ENCODE measurements around the gene PRSS3.
"Not testable (repeated sequence)": the region's sequence is repeated elsewhere in the genome, so short reads cannot be mapped to it uniquely, and the experiment has no call there.

The PRSS3 gene

DNA sequence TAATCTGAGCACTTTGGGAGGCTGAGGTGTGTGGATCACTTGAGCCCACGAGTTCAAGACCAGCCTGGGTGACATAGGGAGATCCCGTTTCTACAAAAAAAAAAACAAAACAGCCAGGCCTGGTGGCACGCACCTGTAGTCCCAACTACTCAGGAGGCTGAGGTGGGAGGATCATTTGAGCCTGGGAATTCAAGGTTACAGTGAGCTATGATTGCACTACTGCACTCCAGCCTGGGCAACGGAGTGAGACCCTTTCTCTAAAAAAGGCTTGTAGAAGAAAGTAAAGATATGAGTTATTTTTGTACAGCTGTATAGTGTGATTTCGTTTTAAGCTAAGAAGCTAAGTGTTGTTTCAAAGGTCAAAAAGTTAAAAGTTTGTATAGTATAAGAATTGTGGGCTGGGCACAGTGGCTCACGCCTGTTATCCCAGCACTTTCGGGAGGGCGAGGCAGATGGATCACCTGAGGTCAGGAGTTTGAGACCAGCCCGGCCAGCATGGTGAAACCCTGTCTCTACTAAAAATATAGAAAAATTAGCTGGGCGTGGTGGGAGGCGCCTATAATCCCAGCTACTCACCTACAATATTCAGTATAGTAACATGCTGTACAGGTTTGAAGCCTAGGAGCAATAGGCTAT is 40.4 kb downstream of the PRSS3 start:
- DNase-seq = no peak
- Histone ChIP-seq H3K4me3 (ENCODE audit: low read depth, low read length) (no peak overlapping the region), H3K27me3 (ENCODE audit: insufficient read depth, low read depth, severe bottlenecking) (no peaks in the 10 kb centered on the region), H3K36me3 (peaks cover 3% of the 10 kb centered on the region; the same call in 1 of the 2 replicates), H3K27ac (no peak overlapping the region), H3K9me3 (ENCODE audit: severe bottlenecking) (no peaks in the 10 kb centered on the region)
- TF ChIP-seq CTCF (IDR thresholded peaks at IDR 0.05; ENCODE audit: low read depth, low read length) = no peak

- not testable (repeated sequence) for H3K36me3 ChIP-seq; H3K27me3 ChIP-seq (ENCODE audit: insufficient read depth, low read depth, severe bottlenecking); H3K27ac ChIP-seq; H3K4me3 ChIP-seq (ENCODE audit: low read depth, low read length); DNase-seq; H3K9me3 ChIP-seq (ENCODE audit: severe bottlenecking)
These were observed 40.9 kb downstream of the PRSS3 start for GRCh38 chr9:33836261-33836660.

DNA sequence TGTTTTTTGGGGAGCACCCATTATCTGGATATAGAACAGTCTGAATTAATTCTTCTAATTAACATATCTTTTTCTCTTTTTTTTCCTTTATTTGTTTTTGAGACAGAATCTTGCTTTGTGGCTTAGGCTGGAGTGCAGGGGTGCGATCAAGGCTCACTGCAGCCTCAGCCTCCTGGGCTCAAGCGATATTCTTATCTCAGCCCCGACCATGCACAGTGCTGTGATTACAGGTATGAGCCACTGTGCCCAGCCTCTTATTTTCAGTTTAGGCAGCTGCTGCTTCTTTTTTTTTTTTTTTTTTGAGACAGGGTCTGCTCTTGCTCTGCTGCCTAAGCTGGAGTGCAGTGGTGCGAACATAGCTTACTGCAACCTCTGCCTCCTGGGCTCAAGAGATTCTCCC is 41.8 kb downstream of the PRSS3 start:
- H3K9me3 ChIP-seq (ENCODE audit: severe bottlenecking) = no peaks in the 10 kb centered on the region
- DNase-seq = no peak
- H3K27ac ChIP-seq = no peak overlapping the region
- no peaks in the 10 kb centered on the region for H3K27me3 ChIP-seq (ENCODE audit: insufficient read depth, low read depth, severe bottlenecking)
- peaks cover 3% of the 10 kb centered on the region; the same call in 1 of the 2 replicates for H3K36me3 ChIP-seq
- no peak overlapping the region for H3K4me3 ChIP-seq (ENCODE audit: low read depth, low read length)
- TF ChIP-seq CTCF (IDR thresholded peaks at IDR 0.05; ENCODE audit: low read depth, low read length) = no peak

GRCh38 chr9:33840381-33840780 is 45.0 kb downstream of the PRSS3 start:
- Histone ChIP-seq H3K4me3 (ENCODE audit: low read depth, low read length) (no peak overlapping the region), H3K27ac (no peak overlapping the region), H3K9me3 (ENCODE audit: severe bottlenecking) (no peaks in the 10 kb centered on the region), H3K36me3 (peaks cover 10% of the 10 kb centered on the region; the same call in 1 of the 2 replicates), H3K27me3 (ENCODE audit: insufficient read depth, low read depth, severe bottlenecking) (no peaks in the 10 kb centered on the region)
- DNase-seq = no peak
- TF ChIP-seq CTCF (IDR thresholded peaks at IDR 0.05; ENCODE audit: low read depth, low read length) = no peak

- Histone ChIP-seq H3K36me3 (peaks cover 8% of the 10 kb centered on the region; the same call in 1 of the 2 replicates), H3K4me3 (ENCODE audit: low read depth, low read length) (no peak overlapping the region), H3K9me3 (ENCODE audit: severe bottlenecking) (no peaks in the 10 kb centered on the region), H3K27me3 (ENCODE audit: insufficient read depth, low read depth, severe bottlenecking) (no peaks in the 10 kb centered on the region), H3K27ac (no peak overlapping the region)
- DNase-seq = no peak
- TF ChIP-seq CTCF (IDR thresholded peaks at IDR 0.05; ENCODE audit: low read depth, low read length) = no peak
These were observed 48.1 kb downstream of the PRSS3 start for GRCh38 chr9:33843312-33843961.

GRCh38 chr9:33846231-33846630 is 50.9 kb downstream of the PRSS3 start:
- Histone ChIP-seq H3K27ac (no peak overlapping the region), H3K9me3 (ENCODE audit: severe bottlenecking) (no peaks in the 10 kb centered on the region), H3K36me3 (peaks cover 8% of the 10 kb centered on the region; the same call in 1 of the 2 replicates), H3K27me3 (ENCODE audit: insufficient read depth, low read depth, severe bottlenecking) (no peaks in the 10 kb centered on the region), H3K4me3 (ENCODE audit: low read depth, low read length) (no peak overlapping the region)
- DNase-seq = no peak
- TF ChIP-seq CTCF (IDR thresholded peaks at IDR 0.05; ENCODE audit: low read depth, low read length) = no peak

DNA sequence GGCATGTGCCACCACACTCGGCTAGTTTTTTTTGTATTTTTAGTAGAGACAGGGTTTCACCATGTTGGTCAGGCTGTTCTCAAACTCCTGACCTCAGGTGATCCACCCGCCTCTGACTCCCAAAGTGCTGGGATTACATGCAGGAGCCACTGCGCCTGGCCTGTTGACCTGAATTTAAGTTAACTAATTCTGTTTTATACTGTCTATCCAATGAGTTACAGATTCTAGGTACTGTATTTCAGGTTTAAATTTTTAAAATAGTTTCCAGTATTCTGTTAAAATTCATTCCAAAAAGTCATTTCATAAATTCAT is 52.5 kb downstream of the PRSS3 start:
- not testable (repeated sequence) for H3K27me3 ChIP-seq (ENCODE audit: insufficient read depth, low read depth, severe bottlenecking); H3K36me3 ChIP-seq; DNase-seq; H3K4me3 ChIP-seq (ENCODE audit: low read depth, low read length); H3K27ac ChIP-seq; H3K9me3 ChIP-seq (ENCODE audit: severe bottlenecking)
